Ovary (tissue), 9 donors: ENCODE data around the gene KHDRBS1. TPM values are rescaled to one million over a fixed set of nuclear protein-coding genes. Genes with fewer than 3 reads are reported as not detected.

ENCODE experiments used
- DNase-seq, 5 donors: peaks; one replicate each; pipeline ENCODE4 v3.0.0-alpha.2; 2019 to 2020
- H3K27ac ChIP-seq, 2 donors: fragments of 200-600 bp; one replicate each; pipeline versions ENCODE4 v1.5.1 to v1.8.0; 2019 to 2022
- H3K27me3 ChIP-seq: fragments of 200-600 bp; one replicate; pipeline ENCODE4 v1.8.0; 2022
- H3K36me3 ChIP-seq: fragments of 200-600 bp; sonication (generic); one replicate; pipeline ENCODE4 v1.5.1; 2019
- H3K4me1 ChIP-seq: one replicate; pipeline ENCODE4 v1.8.1; 2013; ENCODE audit warnings: mild to moderate bottlenecking, moderate library complexity; ENCODE audit not compliant: insufficient read depth
- H3K4me3 ChIP-seq: fragments of 200-600 bp; sonication (generic); one replicate; pipeline ENCODE4 v1.5.1; 2017
- H3K9me3 ChIP-seq, 2 donors: fragments of 200-600 bp in 1 of 2; sonication (generic) in 1 of 2; one replicate each; pipeline versions ENCODE4 v1.5.1 to v1.8.1; 2013 to 2019; ENCODE audit warnings: mild to moderate bottlenecking in 1 of 2, moderate library complexity in 1 of 2
- EP300 ChIP-seq: sonication (generic); formaldehyde crosslinking; IDR thresholded peaks from one replicate; pipeline ENCODE4 v1.6.1; 2017; ENCODE audit warnings: antibody characterized with exemption
- POLR2A ChIP-seq: fragments of 450-650 bp; IDR thresholded peaks from one replicate; pipeline ENCODE4 v1.6.1; 2017; ENCODE audit warnings: antibody characterized with exemption, mild to moderate bottlenecking, moderate library complexity
- WGBS, 3 donors: extraction: QIAGEN DNeasy Blood & Tissue Kit in 1 of 3; methylation state at CpG; one replicate each; pipeline versions ENCODE4 v1.1.5 to v1.1.7; 2013 to 2017; 5-methylcytosine and 5-hydroxymethylcytosine counted together
- intact Hi-C, 4 donors: fragments of 100-400 bp; cut with DNase I; formaldehyde crosslinking; loops; one replicate each; pipeline versions ENCODE4 v1.11.0 to v1.15.1; 2022 to 2023
- polyA plus RNA-seq, 2 donors: library from polyadenylated mRNA; stranded (reverse); fragments of 200-250 nt in 1 of 2; fragments of 350-450 nt in 1 of 2; fragmentation: Illumina TruSeq in 1 of 2; extraction: RNeasy Lipid Tissue Mini Kit (QIAGEN cat#74804) in 1 of 2; gene quantifications; one replicate each; pipeline ENCODE4 v1.2.3, GENCODE V29; 2013 to 2014
- total RNA-seq, 7 donors: library from RNA; depleted of rRNA in 2 of 7; stranded (reverse); fragments of >200 nt in 2 of 7; fragmentation: NEBNext Ultra II Directional in 3 of 7; extraction: Animal tissue kit (Norgen Biotek cat#: 25700) in 3 of 7; gene quantifications; one replicate each; pipeline versions ENCODE4 v1.1.0 to v1.2.4, GENCODE V29; 2016 to 2023
- TF ChIP-seq, protein P1 (sequence below), 3 donors: fragments of 450-650 bp in 2 of 3; fragments of 200-600 bp in 1 of 3; IDR thresholded peaks; one replicate each; pipeline versions ENCODE4 v1.5.1 to v1.8.0; 2016 to 2022; ENCODE audit warnings: antibody characterized with exemption in 3 of 3, mild to moderate bottlenecking in 1 of 3
- donor health status: DM: no; HTN: no; CAD: no; lungs with moderate emphysema.
- donor health status: DM: no; HTN: no; CAD: no.
- donor health status: Bipolar disorder and iron deficiency.
- donor health status: DM: yes; HTN: yes; CAD: no.
- donor health status: DM: no; HTN: no; CAD: no.
- donor health status: DM: yes; HTN: yes; CAD: no.

Gene KHDRBS1
- total and polyA plus RNA-seq, 9 donors: 84.3 to 184 (median 143) TPM

DNA sequence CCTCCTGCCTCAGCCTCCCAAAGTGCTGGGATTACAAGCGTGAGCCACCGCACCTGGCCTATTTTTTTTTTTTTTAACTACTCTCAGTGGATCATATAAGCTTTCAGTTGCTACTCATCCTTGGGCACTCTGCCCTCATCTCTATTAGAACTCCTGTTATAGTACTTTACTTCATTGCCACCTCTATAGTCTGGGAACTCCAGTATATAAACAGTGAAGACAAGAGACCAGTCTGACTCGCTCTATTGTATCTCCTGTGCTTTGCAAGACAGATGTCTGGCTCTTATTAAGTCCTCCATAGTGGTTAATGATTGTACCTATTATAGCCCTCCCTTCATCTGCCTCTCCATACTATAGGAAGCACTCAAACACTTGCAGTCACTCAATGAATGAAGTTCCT, 15.1 kb downstream of the KHDRBS1 start:
- Histone ChIP-seq H3K27ac (no peak overlapping the region), H3K36me3 (no peaks in the 10 kb centered on the region), H3K27me3 (no peaks in the 10 kb centered on the region), H3K9me3 (no peaks in the 10 kb centered on the region), H3K4me3 (no peak overlapping the region), H3K4me1 (peaks cover 8% of the 10 kb centered on the region)
- DNase-seq: no peak
- intact Hi-C loops: no loop called here
- TF ChIP-seq EP300: no peak
- TF ChIP-seq POLR2A: no peak
- TF ChIP-seq, protein P1, sequence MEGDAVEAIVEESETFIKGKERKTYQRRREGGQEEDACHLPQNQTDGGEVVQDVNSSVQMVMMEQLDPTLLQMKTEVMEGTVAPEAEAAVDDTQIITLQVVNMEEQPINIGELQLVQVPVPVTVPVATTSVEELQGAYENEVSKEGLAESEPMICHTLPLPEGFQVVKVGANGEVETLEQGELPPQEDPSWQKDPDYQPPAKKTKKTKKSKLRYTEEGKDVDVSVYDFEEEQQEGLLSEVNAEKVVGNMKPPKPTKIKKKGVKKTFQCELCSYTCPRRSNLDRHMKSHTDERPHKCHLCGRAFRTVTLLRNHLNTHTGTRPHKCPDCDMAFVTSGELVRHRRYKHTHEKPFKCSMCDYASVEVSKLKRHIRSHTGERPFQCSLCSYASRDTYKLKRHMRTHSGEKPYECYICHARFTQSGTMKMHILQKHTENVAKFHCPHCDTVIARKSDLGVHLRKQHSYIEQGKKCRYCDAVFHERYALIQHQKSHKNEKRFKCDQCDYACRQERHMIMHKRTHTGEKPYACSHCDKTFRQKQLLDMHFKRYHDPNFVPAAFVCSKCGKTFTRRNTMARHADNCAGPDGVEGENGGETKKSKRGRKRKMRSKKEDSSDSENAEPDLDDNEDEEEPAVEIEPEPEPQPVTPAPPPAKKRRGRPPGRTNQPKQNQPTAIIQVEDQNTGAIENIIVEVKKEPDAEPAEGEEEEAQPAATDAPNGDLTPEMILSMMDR (IDR thresholded peaks at IDR 0.05): no peak
- WGBS, 3 donors: 90 to 94% (median 94%) methylated on average over 3 of the region's 3 CpGs

DNA sequence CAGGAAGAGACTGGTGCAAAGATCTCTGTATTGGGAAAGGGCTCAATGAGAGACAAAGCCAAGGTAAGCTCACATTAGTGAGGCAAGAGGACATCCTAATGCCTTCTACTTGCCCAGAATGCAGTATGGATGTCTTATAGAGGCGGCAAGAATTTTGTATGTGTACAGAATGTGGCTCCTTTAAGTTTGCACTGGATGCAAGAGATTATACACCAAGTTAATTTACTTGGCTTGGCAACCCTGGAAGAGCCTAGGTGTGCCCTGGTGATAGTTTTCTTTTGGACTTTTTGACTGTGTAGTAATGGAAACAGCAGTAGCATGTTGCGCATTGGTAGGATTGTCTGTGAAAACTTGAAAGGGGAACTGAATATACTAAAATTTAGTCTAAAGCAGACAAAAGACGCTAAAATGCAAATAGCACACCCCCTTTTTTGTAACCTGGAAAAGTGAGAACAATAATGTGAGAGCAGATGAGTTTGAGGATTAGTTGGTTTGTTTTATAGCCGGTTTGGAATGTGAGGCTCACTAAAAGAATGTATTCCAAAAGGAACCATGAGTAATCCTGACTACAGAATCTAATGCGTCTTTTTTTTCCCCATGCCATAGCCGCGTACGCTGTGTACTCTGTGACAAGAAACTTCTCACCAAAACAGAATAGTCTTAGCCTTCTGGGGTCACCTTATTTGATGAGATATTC, 18.1 kb downstream of the KHDRBS1 start:
- WGBS, 3 donors: 63 to 71% (median 66%) methylated on average over 8 of the region's 8 CpGs
- no peaks in the 10 kb centered on the region for H3K36me3 ChIP-seq
- no peaks in the 10 kb centered on the region for H3K9me3 ChIP-seq
- TF ChIP-seq EP300: no peak
- H3K27ac ChIP-seq: no peak overlapping the region
- no peaks in the 10 kb centered on the region for H3K27me3 ChIP-seq
- H3K4me1 ChIP-seq: peaks cover 2% of the 10 kb centered on the region
- intact Hi-C loops: loop anchor here in 1 of 4 donors (10.0 kb wide), 1 partner anchor 1697 kb away; no protein-coding TSS in a partner anchor
- no peak for DNase-seq
- no peak overlapping the region for H3K4me3 ChIP-seq

DNA sequence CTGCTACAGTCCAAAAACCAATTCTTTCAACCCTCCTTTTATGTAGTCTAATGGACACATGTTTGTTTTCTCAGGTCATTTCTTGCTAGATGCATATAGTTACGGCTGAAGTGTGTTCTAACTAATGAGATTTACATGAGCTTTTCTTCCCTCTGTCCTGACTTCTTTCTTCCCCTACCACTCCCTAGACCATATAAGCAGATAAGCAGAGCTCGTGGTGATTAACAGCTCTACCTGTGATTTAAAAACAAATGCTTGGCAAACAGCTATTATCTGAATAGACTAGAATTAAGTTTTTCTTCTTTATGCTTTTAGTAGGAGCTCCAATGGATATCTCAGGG, 18.6 kb downstream of the KHDRBS1 start:
- DNase-seq: no peak
- Histone ChIP-seq H3K4me3 (no peak overlapping the region), H3K27ac (no peak overlapping the region), H3K27me3 (no peaks in the 10 kb centered on the region), H3K4me1 (peaks cover 2% of the 10 kb centered on the region), H3K9me3 (no peaks in the 10 kb centered on the region), H3K36me3 (no peaks in the 10 kb centered on the region)
- intact Hi-C loops: loop anchor here in 1 of 4 donors (10.0 kb wide), 1 partner anchor 1697 kb away; no protein-coding TSS in a partner anchor
- WGBS, 3 donors: 62 to 72% (median 69%) methylated on average over 2 of the region's 2 CpGs
- TF ChIP-seq, protein P1 (IDR thresholded peaks at IDR 0.05): no peak
- TF ChIP-seq POLR2A: no peak
- no peak for TF ChIP-seq EP300

DNA sequence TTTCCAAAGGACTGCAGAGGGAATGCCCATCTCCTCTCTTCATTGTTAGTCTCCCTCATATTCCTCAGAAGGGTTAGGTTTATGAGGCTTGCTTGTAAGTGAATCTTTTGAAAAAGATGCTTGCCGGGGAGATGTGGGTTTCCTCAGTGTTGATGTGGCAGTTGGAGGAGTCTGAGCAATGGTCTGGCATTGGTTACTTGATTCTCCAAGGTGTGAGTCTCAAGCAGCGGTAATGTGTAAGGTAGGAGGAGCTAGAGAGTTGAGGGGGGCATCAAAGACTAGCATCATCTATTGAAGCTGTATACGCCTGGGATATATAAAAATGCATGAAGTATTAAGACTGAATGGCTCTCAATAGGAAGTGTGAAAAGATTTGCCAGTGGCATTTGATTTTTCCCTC, 21.5 kb downstream of the KHDRBS1 start:
- H3K27ac ChIP-seq: no peak overlapping the region
- peaks cover 2% of the 10 kb centered on the region for H3K4me1 ChIP-seq
- H3K9me3 ChIP-seq: no peaks in the 10 kb centered on the region
- no peak overlapping the region for H3K4me3 ChIP-seq
- intact Hi-C loops: loop anchor here in 1 of 4 donors (10.0 kb wide), 1 partner anchor 1700 kb away; no protein-coding TSS in a partner anchor
- H3K27me3 ChIP-seq: no peaks in the 10 kb centered on the region
- no peak for DNase-seq
- TF ChIP-seq EP300 (no peak), POLR2A (no peak)
- TF ChIP-seq, protein P1 (IDR thresholded peaks at IDR 0.05): no peak
- 82 to 86% (median 85%) methylated on average over 3 of the region's 3 CpGs for WGBS, 3 donors
- H3K36me3 ChIP-seq: no peaks in the 10 kb centered on the region

DNA sequence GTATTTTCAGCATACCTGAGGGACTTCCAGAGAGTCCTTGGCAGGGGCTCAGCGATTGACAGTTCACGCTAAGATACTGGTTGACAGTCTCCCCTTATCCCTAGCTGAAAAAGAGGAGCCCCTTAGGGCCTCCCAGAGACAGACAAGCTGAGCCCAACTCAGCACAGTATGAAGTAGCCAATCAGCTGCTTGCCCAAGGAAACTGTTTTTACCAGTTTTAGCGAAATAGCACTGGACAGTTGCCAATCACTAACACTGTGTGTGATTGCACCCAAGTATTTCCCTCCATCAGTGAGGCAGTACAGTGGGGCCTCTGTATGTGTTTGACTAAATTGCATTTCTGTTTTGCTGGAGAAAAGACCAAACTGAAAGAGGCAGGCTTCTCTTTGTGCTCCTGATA, 27.0 kb downstream of the KHDRBS1 start:
- no peak for DNase-seq
- intact Hi-C loops: no loop called here
- Histone ChIP-seq H3K27ac (no peak overlapping the region), H3K36me3 (no peaks in the 10 kb centered on the region), H3K27me3 (no peaks in the 10 kb centered on the region), H3K9me3 (no peaks in the 10 kb centered on the region), H3K4me3 (no peak overlapping the region), H3K4me1 (no peaks in the 10 kb centered on the region)
- 71 to 80% (median 73%) methylated on average over 3 of the region's 3 CpGs for WGBS, 3 donors
- TF ChIP-seq, protein P1 (IDR thresholded peaks at IDR 0.05): no peak
- TF ChIP-seq EP300 (no peak), POLR2A (no peak)
